Thyroid gland (tissue), 4 donors: ENCODE measurements around the gene TMCC3.
"Not testable (repeated sequence)": the region's sequence is repeated elsewhere in the genome, so short reads cannot be mapped to it uniquely, and the experiment has no call there.

Experiments
- POLR2A ChIP-seq, 2 donors: fragments of 450-650 bp; IDR thresholded peaks; one replicate each; pipeline ENCODE4 v1.6.1; 2017; ENCODE audit warnings: antibody characterized with exemption in 2 of 2, mild to moderate bottlenecking in 2 of 2, moderate library complexity in 1 of 2
- TF ChIP-seq, protein P1 (sequence below), 6 experiments: fragments of 200-600 bp in 3 of 6; fragments of 450-650 bp in 3 of 6; sonication (generic) in 3 of 6; IDR thresholded peaks; one replicate each; pipeline ENCODE4 v1.5.1; 2016 to 2019; ENCODE audit warnings: antibody characterized with exemption in 6 of 6, mild to moderate bottlenecking in 2 of 6, inconsistent platforms in 1 of 6, moderate library complexity in 1 of 6

DNA sequence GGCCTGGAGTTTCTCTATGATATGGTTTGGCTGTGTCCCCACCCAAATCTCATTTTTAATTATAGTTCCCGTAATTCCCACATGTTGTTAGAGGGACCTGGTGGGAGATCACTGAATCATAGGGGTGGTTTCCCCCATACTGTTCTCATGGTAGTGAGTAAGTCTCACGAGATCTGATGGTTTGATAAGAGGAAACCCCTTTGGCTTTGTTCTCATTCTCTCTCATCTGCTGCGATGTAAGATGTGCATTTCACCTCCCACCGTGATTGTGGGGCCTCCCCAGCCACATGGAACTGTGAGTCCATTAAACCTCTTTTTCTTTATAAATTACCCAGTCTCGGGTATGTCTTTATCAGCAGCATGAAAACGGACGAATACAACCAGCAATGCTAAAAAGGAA is 42.5 kb upstream of the TMCC3 start:
- not testable (repeated sequence) for TF ChIP-seq POLR2A (IDR thresholded peaks at IDR 0.05)
- TF ChIP-seq, protein P1, sequence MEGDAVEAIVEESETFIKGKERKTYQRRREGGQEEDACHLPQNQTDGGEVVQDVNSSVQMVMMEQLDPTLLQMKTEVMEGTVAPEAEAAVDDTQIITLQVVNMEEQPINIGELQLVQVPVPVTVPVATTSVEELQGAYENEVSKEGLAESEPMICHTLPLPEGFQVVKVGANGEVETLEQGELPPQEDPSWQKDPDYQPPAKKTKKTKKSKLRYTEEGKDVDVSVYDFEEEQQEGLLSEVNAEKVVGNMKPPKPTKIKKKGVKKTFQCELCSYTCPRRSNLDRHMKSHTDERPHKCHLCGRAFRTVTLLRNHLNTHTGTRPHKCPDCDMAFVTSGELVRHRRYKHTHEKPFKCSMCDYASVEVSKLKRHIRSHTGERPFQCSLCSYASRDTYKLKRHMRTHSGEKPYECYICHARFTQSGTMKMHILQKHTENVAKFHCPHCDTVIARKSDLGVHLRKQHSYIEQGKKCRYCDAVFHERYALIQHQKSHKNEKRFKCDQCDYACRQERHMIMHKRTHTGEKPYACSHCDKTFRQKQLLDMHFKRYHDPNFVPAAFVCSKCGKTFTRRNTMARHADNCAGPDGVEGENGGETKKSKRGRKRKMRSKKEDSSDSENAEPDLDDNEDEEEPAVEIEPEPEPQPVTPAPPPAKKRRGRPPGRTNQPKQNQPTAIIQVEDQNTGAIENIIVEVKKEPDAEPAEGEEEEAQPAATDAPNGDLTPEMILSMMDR (IDR thresholded peaks at IDR 0.05): not testable (repeated sequence)
